Fibroblast of villous mesenchyme (primary cell): ENCODE data around the gene LRFN4. TPM values are rescaled to one million over a fixed set of nuclear protein-coding genes. Genes with fewer than 3 reads are reported as not detected.
"Not testable (repeated sequence)": the region's sequence is repeated elsewhere in the genome, so short reads cannot be mapped to it uniquely, and the experiment has no call there.

Experiments used
- DNase-seq: peaks from one replicate; pipeline ENCODE4 v3.0.0-alpha.2; 2010; ENCODE audit warnings: low read depth
- H3K4me3 ChIP-seq: 2 replicates; pipeline ENCODE4 v1.5.1; 2011; ENCODE audit warnings: low read depth, mild to moderate bottlenecking, low read length
- CTCF ChIP-seq: IDR thresholded peaks from 2 replicates; pipeline ENCODE4 v1.5.1; 2012; ENCODE audit warnings: low read depth, mild to moderate bottlenecking, low read length; ENCODE audit not compliant: insufficient read depth
- total RNA-seq: library from RNA; depleted of rRNA; stranded (reverse); fragments of >200 nt; gene quantifications from 2 replicates; pipeline ENCODE4 v1.2.3, GENCODE V29; 2012

The LRFN4 gene
- total RNA-seq, 1 donor, result 9.9 TPM

DNA sequence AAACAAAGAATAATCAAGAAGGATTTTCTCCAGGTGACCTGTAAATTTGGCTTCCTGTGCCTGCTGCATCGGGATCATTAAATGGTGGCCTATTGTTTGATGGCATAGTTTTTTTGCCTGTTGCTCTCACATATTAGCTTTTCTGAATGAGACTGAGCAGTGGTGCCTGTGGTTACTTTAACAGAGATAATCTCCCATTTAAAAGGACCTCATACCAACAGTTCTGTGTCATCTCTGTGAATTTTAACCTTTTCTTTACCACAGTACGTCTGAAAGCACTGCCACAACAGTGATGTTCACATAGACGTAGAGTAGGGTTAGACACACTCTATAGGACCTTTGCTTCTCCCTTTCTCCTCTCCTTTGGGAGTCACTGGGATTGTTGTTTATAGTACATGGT, 36.5 kb upstream of the LRFN4 start:
- no peak overlapping the region for H3K4me3 ChIP-seq
- peak; percentile 76 for DNase-seq
- no peak for TF ChIP-seq CTCF

GRCh38 chr11:66820901-66821300, 36.0 kb upstream of the LRFN4 start:
- peak; percentile 91 for DNase-seq
- H3K4me3 ChIP-seq, result no peak overlapping the region
- no peak for TF ChIP-seq CTCF

DNA sequence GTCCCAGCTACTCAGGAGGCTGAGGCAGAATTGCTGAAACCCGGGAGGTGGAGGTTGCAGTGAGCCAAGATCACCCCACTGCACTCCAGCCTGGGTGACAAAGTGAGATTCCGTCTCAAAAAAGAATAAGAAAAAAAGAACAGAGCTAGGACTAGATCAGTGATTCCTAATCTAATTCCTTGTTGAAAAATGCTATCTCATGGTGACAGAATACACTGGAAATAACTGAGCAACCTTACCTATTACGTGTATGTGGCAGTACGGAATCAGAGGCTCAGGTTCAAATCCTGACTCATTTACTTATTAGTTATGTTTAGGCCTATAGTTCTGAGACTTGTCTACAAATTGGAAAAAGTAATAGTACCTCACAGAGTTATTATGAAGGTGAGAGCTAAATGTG, 33.2 kb upstream of the LRFN4 start:
- H3K4me3 ChIP-seq, result no peak overlapping the region
- no peak for DNase-seq
- no peak for TF ChIP-seq CTCF

DNA sequence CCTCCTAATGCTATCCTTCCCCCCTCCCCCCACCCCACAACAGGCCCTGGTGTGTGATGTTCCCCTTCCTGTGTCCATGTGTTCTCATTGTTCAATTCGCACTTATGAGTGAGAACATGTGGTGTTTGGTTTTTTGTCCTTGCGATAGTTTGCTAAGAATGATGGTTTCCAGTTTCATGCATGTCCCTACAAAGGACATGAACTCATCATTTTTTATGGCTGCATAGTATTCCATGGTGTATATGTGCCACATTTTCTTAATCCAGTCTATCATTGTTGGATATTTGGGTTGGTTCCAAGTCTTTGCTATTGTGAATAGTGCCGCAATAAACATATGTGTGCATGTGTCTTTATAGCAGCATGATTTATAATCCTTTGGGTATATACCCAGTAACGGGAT, 32.3 kb upstream of the LRFN4 start:
- H3K4me3 ChIP-seq, DNase-seq: not testable (repeated sequence)

DNA sequence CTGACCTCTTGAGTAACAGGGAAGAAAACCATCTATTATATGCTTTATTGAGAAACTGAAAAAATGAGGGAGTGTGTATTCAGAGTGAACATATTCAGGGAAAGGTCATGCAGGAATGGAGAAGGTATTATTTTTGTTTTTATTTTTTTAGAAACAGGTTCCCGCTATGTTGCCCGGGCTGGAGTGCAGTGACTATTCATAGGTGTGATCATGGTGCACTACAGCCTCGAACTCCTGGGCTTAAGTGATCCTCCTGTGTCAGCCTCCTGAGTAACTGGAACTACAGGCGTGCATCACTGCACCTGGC, 22.4 kb upstream of the LRFN4 start:
- no peak for TF ChIP-seq CTCF
- H3K4me3 ChIP-seq, result no peak overlapping the region
- no peak for DNase-seq

- TF ChIP-seq CTCF, result no peak
- no peak for DNase-seq
- H3K4me3 ChIP-seq, result no peak overlapping the region
Measured at GRCh38 chr11:66834943-66835342, 21.9 kb upstream of the LRFN4 start.

GRCh38 chr11:66835768-66836405, 21.0 kb upstream of the LRFN4 start:
- TF ChIP-seq CTCF, result no peak

More at GRCh38 chr11:66835768-66836405, 21.0 kb upstream of the LRFN4 start:
- DNase-seq, result peak; percentile 65
- H3K4me3 ChIP-seq, result no peak overlapping the region
